Activated T-helper 17 cell treated with anti-CD3 and anti-CD28 coated beads, Interleukin-2, amount 50 U/mL, for 72 hours (primary cell): ENCODE measurements around the gene UBXN2A. TPM values are rescaled to one million over a fixed set of nuclear protein-coding genes. Genes with fewer than 3 reads are reported as not detected.
"Not testable (repeated sequence)": the region's sequence is repeated elsewhere in the genome, so short reads cannot be mapped to it uniquely, and the experiment has no call there.

Experiments used
- ATAC-seq: fragments of 150-1000 bp; cut with Tn5 transposase; replicated peaks from 2 replicates; pipeline ENCODE4 v1.10.0; 2021; ENCODE audit warnings: mild to moderate bottlenecking, moderate library complexity
- H3K27ac Mint-ChIP-seq: one replicate; pipeline ENCODE4 v1.8.0; 2022; ENCODE audit warnings: mixed read lengths
- H3K27me3 Mint-ChIP-seq: one replicate; pipeline ENCODE4 v1.8.0; 2022; ENCODE audit warnings: mixed read lengths
- H3K36me3 Mint-ChIP-seq: one replicate; pipeline ENCODE4 v1.8.0; 2022; ENCODE audit warnings: low read depth, mild to moderate bottlenecking, mixed read lengths
- H3K4me1 Mint-ChIP-seq: one replicate; pipeline ENCODE4 v1.8.0; 2022; ENCODE audit warnings: mixed read lengths
- H3K4me3 Mint-ChIP-seq: one replicate; pipeline ENCODE4 v1.8.0; 2022; ENCODE audit warnings: mild to moderate bottlenecking, mixed read lengths
- H3K9me3 Mint-ChIP-seq: one replicate; pipeline ENCODE4 v1.8.0; 2022; ENCODE audit warnings: mixed read lengths
- total RNA-seq, 2 donors: library from RNA; stranded (reverse); gene quantifications; one replicate each; pipeline ENCODE4 v1.2.3, GENCODE V29; 2022

Gene UBXN2A
- total RNA-seq, 2 donors from 2014 or later, result 9.7 to 12.2 TPM

GRCh38 chr2:23925702-23926289 is 14.5 kb upstream of the UBXN2A start:
- Mint-ChIP-seq H3K4me3 (peak overlapping the region; percentile 91), H3K36me3 (no peaks in the 10 kb centered on the region), H3K27me3 (no peaks in the 10 kb centered on the region), H3K27ac (peak overlapping the region; percentile 98), H3K4me1 (peaks cover 24% of the 10 kb centered on the region), H3K9me3 (no peaks in the 10 kb centered on the region)
- peak; percentile 58 for ATAC-seq

- Mint-ChIP-seq H3K36me3 (no peaks in the 10 kb centered on the region), H3K27me3 (no peaks in the 10 kb centered on the region), H3K4me1 (peaks cover 24% of the 10 kb centered on the region), H3K4me3 (peak overlapping the region; percentile 91), H3K9me3 (no peaks in the 10 kb centered on the region), H3K27ac (peak overlapping the region; percentile 98)
- ATAC-seq, result peak; percentile 15
These were observed 13.9 kb upstream of the UBXN2A start for GRCh38 chr2:23926290-23926749.

GRCh38 chr2:23926750-23927571 is 13.3 kb upstream of the UBXN2A start, which contains the start of gene ATAD2B:
ATAD2B (minus strand) TSS chr2:23927123; CDS start chr2:23926770, 353 bp downstream.
- H3K27me3 Mint-ChIP-seq, result no peaks in the 10 kb centered on the region
- H3K4me3 Mint-ChIP-seq, result peak within 1 kb of the TSS; percentile 91
- peak; percentile 83 for ATAC-seq
- no peaks in the 10 kb centered on the region for H3K9me3 Mint-ChIP-seq
- peak within 1 kb of the TSS; percentile 98 for H3K27ac Mint-ChIP-seq
- H3K36me3 Mint-ChIP-seq, result no peaks in the 10 kb centered on the region
- H3K4me1 Mint-ChIP-seq, result peaks cover 24% of the 10 kb centered on the region

GRCh38 chr2:23934259-23934658 is 6.0 kb upstream of the UBXN2A start:
- Mint-ChIP-seq H3K9me3 (no peaks in the 10 kb centered on the region), H3K4me3 (no peak overlapping the region), H3K4me1 (peaks cover 5% of the 10 kb centered on the region), H3K27ac (no peak overlapping the region), H3K36me3 (peaks cover under 1% of the 10 kb centered on the region), H3K27me3 (peaks cover 4% of the 10 kb centered on the region)
- no peak for ATAC-seq

GRCh38 chr2:23940718-23941620 is 706 bp downstream of the UBXN2A start:
- peak; percentile 76 for ATAC-seq
- Mint-ChIP-seq H3K4me3 (peak overlapping the region; percentile 86), H3K9me3 (no peaks in the 10 kb centered on the region), H3K27me3 (peaks cover 5% of the 10 kb centered on the region), H3K36me3 (peaks cover 13% of the 10 kb centered on the region), H3K4me1 (peaks cover 22% of the 10 kb centered on the region), H3K27ac (peak overlapping the region; percentile 74)

GRCh38 chr2:23941644-23942043 is 1.4 kb downstream of the UBXN2A start:
- no peak overlapping the region for H3K27ac Mint-ChIP-seq
- H3K9me3 Mint-ChIP-seq, result no peaks in the 10 kb centered on the region
- peaks cover 13% of the 10 kb centered on the region for H3K36me3 Mint-ChIP-seq
- H3K4me3 Mint-ChIP-seq, result peak overlapping the region; percentile 86
- H3K4me1 Mint-ChIP-seq, result peaks cover 22% of the 10 kb centered on the region
- no peak for ATAC-seq
- peaks cover 5% of the 10 kb centered on the region for H3K27me3 Mint-ChIP-seq

- H3K4me3 Mint-ChIP-seq, result no peak overlapping the region
- H3K36me3 Mint-ChIP-seq, result peaks cover 13% of the 10 kb centered on the region
- no peak for ATAC-seq
These were observed 3.4 kb downstream of the UBXN2A start for GRCh38 chr2:23943666-23944065.

GRCh38 chr2:23944527-23944926 is 4.3 kb downstream of the UBXN2A start:
- Mint-ChIP-seq H3K27ac (no peak overlapping the region), H3K4me3 (no peak overlapping the region), H3K9me3 (no peaks in the 10 kb centered on the region), H3K36me3 (peaks cover 10% of the 10 kb centered on the region), H3K4me1 (peaks cover 15% of the 10 kb centered on the region), H3K27me3 (no peaks in the 10 kb centered on the region)
- ATAC-seq, result no peak

More at GRCh38 chr2:23943666-23944065, 3.4 kb downstream of the UBXN2A start:
- Mint-ChIP-seq H3K4me1 (peaks cover 22% of the 10 kb centered on the region), H3K9me3 (no peaks in the 10 kb centered on the region), H3K27me3 (peaks cover 5% of the 10 kb centered on the region), H3K27ac (no peak overlapping the region)

GRCh38 chr2:23944976-23945375 is 4.7 kb downstream of the UBXN2A start:
- Mint-ChIP-seq H3K36me3 (peaks cover 5% of the 10 kb centered on the region), H3K27me3 (no peaks in the 10 kb centered on the region), H3K9me3 (no peaks in the 10 kb centered on the region), H3K27ac (no peak overlapping the region), H3K4me1 (peaks cover 15% of the 10 kb centered on the region), H3K4me3 (no peak overlapping the region)
- no peak for ATAC-seq

GRCh38 chr2:23947350-23947749 is 7.1 kb downstream of the UBXN2A start:
- Mint-ChIP-seq H3K27ac (no peak overlapping the region), H3K9me3 (no peaks in the 10 kb centered on the region), H3K4me1 (peaks cover 9% of the 10 kb centered on the region), H3K4me3 (no peak overlapping the region), H3K27me3 (no peaks in the 10 kb centered on the region), H3K36me3 (no peaks in the 10 kb centered on the region)
- no peak for ATAC-seq

GRCh38 chr2:23952558-23952957 is 12.3 kb downstream of the UBXN2A start:
- not testable (repeated sequence) for ATAC-seq, H3K9me3 Mint-ChIP-seq, H3K27me3 Mint-ChIP-seq, H3K4me1 Mint-ChIP-seq, H3K36me3 Mint-ChIP-seq, H3K27ac Mint-ChIP-seq, H3K4me3 Mint-ChIP-seq

GRCh38 chr2:23953625-23954024 is 13.4 kb downstream of the UBXN2A start:
- H3K27me3 Mint-ChIP-seq, result no peaks in the 10 kb centered on the region
- no peaks in the 10 kb centered on the region for H3K9me3 Mint-ChIP-seq
- peaks cover 9% of the 10 kb centered on the region for H3K4me1 Mint-ChIP-seq
- H3K27ac Mint-ChIP-seq, result no peak overlapping the region
- H3K4me3 Mint-ChIP-seq, result no peak overlapping the region
- ATAC-seq, result no peak
- H3K36me3 Mint-ChIP-seq, result no peaks in the 10 kb centered on the region

- Mint-ChIP-seq H3K27ac (no peak overlapping the region), H3K9me3 (no peaks in the 10 kb centered on the region), H3K4me3 (no peak overlapping the region), H3K27me3 (no peaks in the 10 kb centered on the region), H3K36me3 (peaks cover 1% of the 10 kb centered on the region), H3K4me1 (peaks cover 9% of the 10 kb centered on the region)
- ATAC-seq, result no peak
These were observed 14.2 kb downstream of the UBXN2A start for GRCh38 chr2:23954325-23955014.

GRCh38 chr2:23967846-23968245 is 27.6 kb downstream of the UBXN2A start:
- Mint-ChIP-seq H3K27me3 (no peaks in the 10 kb centered on the region), H3K36me3 (no peaks in the 10 kb centered on the region)
- no peak for ATAC-seq

More at GRCh38 chr2:23967846-23968245, 27.6 kb downstream of the UBXN2A start:
- Mint-ChIP-seq H3K9me3 (no peaks in the 10 kb centered on the region), H3K4me1 (no peaks in the 10 kb centered on the region), H3K27ac (no peak overlapping the region), H3K4me3 (no peak overlapping the region)
